Retinal pigment epithelial cell (primary cell): ENCODE measurements around the gene RPRM.

ENCODE experiments used
- DNase-seq: peaks from one replicate; pipeline ENCODE4 v3.0.0-alpha.2; 2010; ENCODE audit warnings: low read depth
- H3K4me3 ChIP-seq: 2 replicates; pipeline ENCODE4 v1.5.1; 2011; ENCODE audit warnings: mild to moderate bottlenecking, low read length, control low read depth, moderate library complexity
- TF ChIP-seq, protein P1 (sequence below): conservative IDR thresholded peaks from 2 replicates; pipeline ENCODE4 v1.5.1; 2011; ENCODE audit warnings: low read depth, low read length, control low read depth, inconsistent platforms

The RPRM gene

DNA sequence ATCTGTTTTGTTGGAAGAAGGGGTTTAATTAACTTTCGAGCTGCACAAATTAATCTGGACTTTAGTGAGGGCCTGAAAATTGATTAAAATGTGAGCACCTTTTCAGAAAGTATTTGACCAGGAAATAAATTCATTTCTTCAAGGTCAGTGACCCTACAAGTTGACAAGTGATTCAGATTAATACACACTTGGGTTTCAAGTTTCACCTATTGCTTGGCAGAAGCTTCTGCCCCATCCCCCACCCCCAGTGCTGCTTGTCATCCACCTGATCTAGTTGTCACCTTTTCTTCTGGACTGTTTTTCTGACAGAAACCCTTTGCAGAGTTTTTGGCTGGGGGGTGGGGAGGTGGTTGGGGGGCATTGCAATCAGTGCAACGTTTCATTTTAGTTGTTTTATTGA lies 46.2 kb downstream of the RPRM start:
- H3K4me3 ChIP-seq = no peak overlapping the region
- DNase-seq = no peak
- TF ChIP-seq, protein P1, sequence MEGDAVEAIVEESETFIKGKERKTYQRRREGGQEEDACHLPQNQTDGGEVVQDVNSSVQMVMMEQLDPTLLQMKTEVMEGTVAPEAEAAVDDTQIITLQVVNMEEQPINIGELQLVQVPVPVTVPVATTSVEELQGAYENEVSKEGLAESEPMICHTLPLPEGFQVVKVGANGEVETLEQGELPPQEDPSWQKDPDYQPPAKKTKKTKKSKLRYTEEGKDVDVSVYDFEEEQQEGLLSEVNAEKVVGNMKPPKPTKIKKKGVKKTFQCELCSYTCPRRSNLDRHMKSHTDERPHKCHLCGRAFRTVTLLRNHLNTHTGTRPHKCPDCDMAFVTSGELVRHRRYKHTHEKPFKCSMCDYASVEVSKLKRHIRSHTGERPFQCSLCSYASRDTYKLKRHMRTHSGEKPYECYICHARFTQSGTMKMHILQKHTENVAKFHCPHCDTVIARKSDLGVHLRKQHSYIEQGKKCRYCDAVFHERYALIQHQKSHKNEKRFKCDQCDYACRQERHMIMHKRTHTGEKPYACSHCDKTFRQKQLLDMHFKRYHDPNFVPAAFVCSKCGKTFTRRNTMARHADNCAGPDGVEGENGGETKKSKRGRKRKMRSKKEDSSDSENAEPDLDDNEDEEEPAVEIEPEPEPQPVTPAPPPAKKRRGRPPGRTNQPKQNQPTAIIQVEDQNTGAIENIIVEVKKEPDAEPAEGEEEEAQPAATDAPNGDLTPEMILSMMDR = no peak

DNA sequence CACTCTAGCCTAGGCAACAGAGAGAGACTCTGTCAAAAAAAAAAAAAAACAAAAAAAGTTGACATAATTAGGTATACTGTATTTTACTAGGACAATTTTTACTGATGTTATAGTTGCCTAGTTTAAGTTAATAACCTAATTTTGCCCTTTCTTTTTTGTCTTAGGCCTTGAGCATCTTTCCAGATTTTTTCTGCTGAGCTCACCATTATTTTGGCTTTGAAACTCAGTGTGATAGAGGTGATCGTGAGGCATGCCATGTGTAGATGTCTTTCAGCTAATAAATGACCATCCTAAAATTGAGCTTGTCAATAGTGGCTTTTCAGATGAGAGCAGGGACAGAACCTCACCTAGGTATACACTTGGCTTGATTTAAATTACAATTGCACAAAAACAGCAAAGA lies 47.4 kb downstream of the RPRM start:
- no peak for DNase-seq
- no peak overlapping the region for H3K4me3 ChIP-seq
- TF ChIP-seq, protein P1 = no peak
